ENCODE measurements around the gene WDR90.

DNA sequence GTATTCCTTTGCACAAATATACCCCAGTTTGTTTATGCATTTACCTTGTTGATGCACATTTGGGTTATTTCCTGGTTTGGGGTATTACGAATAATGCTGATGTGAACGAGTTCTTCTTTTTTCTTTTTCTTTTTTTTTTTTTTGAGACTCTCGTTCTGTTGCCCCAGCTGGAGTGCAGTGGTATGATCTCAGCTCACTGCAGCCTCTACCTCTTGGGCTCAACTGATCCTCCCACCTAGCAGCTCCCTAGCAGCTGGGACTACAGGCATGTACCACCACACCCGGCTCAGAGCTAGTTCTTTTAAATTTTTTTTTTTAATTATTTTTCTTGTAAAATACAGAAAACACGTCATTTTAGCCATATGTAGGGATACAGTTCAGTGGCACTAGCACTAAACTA is 45.2 kb upstream of the WDR90 start:
- TF ChIP-seq, protein P1, sequence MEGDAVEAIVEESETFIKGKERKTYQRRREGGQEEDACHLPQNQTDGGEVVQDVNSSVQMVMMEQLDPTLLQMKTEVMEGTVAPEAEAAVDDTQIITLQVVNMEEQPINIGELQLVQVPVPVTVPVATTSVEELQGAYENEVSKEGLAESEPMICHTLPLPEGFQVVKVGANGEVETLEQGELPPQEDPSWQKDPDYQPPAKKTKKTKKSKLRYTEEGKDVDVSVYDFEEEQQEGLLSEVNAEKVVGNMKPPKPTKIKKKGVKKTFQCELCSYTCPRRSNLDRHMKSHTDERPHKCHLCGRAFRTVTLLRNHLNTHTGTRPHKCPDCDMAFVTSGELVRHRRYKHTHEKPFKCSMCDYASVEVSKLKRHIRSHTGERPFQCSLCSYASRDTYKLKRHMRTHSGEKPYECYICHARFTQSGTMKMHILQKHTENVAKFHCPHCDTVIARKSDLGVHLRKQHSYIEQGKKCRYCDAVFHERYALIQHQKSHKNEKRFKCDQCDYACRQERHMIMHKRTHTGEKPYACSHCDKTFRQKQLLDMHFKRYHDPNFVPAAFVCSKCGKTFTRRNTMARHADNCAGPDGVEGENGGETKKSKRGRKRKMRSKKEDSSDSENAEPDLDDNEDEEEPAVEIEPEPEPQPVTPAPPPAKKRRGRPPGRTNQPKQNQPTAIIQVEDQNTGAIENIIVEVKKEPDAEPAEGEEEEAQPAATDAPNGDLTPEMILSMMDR (IDR thresholded peaks at IDR 0.05; ENCODE audit: insufficient read depth, low read depth, low read length) = no peak
- no peak for TF ChIP-seq EZH2 (IDR thresholded peaks at IDR 0.05; ENCODE audit: insufficient read depth, low read length)
